ENCODE results near the gene PTH2R.
A peak's percentile ranks its signal among the peaks of the same experiment; 100 is the strongest.
"Not testable (repeated sequence)": the region's sequence is repeated elsewhere in the genome, so short reads cannot be mapped to it uniquely, and the experiment has no call there.

The PTH2R gene, protein sequence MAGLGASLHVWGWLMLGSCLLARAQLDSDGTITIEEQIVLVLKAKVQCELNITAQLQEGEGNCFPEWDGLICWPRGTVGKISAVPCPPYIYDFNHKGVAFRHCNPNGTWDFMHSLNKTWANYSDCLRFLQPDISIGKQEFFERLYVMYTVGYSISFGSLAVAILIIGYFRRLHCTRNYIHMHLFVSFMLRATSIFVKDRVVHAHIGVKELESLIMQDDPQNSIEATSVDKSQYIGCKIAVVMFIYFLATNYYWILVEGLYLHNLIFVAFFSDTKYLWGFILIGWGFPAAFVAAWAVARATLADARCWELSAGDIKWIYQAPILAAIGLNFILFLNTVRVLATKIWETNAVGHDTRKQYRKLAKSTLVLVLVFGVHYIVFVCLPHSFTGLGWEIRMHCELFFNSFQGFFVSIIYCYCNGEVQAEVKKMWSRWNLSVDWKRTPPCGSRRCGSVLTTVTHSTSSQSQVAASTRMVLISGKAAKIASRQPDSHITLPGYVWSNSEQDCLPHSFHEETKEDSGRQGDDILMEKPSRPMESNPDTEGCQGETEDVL

DNA sequence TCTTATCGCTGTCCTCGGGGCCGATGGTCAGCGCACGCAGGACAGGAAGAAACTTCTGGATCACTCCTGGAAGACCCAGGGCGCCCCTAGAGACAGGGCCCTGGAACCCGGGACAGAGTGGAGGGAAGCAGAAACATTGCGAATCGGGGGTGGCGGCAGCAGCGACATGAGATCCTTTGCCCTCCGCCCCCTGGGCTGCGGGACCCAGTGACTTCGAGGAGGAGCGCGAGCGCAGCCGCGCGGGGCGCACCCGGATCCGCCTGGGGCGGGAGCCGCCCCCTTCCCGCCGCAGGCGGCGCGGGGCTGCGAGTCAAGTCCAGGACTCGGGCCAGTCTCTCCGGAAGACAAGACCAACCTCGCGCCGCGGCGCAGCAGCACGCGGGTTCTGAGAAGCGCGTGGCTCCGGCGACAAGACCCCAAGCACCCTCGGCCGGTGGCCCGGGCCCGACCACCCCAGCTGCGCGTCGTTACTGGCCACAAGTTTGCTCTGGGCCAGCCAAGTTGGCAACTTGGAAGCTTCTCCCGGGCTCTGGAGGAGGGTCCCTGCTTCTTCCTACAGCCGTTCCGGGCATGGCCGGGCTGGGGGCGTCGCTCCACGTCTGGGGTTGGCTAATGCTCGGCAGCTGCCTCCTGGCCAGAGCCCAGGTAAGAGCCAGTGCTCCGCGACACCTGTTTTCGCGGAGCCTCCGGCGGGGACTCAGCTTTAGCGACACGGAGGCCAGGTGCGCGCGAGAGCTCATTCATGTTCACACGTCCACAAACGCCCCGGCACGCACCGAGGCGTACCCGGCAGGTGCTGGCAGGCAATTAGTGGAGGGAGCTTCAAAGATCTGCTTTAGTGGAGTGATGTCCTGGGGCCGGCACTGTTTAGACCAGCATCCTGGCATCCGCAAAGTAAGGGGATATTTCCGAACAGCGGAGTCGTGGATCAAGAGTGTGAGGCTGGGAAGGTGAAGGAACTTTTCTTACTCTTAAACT, at the start of gene PTH2R:
TSS of gene PTH2R (plus strand) at position 319 of the 978 bp plus-strand sequence. CDS start at position 571, 252 bp downstream.
- no peak for DNase-seq

DNA sequence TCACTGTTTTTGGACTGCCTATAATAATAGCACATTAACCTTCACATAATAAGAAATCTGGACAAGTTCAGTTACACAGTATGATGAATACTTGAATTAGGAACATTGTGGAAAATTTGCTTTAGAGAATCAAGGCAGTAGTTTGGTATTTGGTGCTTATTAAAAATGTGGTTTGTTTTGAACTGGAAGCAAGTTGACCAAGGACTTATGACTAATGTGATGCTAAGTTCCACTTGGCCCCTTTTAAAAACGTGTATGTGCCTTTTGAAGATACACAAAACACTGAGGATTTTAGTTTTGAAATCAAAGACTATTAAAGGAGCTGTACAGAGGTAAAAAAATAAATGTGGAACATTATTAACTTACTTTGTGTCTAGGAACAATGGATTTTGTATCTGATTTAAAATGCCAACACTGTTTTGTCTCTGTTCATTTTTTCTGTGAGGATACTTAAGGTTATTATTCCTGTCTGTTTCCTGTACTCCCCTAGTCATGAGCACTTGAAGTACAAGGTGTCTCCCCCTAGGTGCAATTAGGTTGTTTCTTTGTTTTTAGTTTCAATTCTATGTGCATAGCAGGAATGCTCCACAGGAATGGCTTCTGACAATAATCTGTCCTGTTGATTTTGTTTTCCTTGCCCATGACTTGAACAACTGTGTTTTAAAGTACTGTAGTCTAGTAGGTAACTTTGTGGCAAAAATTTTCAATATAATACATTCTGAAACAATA, 49.6 kb upstream of the PTH2R start:
- DNase-seq: no peak

DNA sequence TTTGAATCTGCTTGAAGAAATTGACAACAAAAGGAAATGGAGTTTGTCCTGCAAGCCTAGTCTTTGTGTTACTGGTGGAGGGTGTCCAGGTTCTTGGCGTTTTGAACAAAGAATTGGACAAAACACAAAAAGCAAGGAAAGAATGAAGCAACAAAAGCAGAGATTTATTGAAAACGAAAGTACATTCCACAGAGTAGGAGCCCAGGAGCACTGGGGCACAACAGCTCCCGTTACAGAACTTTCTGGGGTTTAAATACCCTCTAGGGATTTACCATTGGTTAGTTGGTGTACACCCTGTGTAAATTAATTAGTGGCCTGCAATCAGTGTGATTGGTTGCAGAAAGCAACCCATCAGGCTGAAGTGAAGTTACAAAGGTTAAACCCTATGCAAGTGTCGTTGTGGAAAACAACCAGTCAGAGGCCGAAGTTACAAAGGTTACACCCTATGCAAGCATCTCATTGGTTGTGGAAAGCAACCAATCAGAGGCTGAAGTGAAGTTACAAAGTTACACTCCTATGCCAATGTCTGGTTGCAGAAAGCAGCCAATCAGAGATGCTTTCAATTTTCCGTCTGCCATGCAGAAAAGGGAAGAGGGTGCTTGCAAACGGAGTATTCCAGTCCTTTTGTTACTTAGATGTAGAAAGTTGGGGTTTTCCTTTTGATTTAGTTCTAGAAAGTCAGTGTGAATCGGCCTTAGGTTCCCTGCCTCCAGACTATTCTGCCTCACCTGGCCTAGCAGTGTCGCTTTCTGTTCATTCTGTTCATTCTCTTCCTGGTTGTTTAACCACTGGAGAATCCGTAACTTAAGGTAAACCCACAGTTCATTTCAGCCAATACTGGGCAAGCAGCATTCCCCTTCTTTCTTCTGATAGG, 47.6 kb upstream of the PTH2R start:
- DNase-seq: no peak

DNA sequence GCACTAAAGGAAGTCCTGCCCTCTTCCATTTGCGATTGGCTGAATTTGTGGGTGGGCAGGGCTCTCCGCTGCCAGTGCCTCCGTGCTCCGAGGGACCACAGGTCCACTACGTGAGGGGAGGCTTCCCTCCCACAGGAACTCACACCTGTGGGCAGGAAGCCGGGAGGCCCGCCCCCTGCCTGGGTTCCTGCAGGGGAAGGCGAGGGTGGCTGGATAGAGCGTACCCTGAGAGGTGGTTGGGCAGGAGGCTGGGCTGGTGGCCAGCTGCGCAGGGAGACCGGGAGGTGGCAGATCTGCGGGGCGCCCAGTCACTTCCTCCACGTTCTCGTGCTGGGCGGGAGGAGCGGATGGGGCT, 47.0 kb upstream of the PTH2R start:
- DNase-seq: no peak

DNA sequence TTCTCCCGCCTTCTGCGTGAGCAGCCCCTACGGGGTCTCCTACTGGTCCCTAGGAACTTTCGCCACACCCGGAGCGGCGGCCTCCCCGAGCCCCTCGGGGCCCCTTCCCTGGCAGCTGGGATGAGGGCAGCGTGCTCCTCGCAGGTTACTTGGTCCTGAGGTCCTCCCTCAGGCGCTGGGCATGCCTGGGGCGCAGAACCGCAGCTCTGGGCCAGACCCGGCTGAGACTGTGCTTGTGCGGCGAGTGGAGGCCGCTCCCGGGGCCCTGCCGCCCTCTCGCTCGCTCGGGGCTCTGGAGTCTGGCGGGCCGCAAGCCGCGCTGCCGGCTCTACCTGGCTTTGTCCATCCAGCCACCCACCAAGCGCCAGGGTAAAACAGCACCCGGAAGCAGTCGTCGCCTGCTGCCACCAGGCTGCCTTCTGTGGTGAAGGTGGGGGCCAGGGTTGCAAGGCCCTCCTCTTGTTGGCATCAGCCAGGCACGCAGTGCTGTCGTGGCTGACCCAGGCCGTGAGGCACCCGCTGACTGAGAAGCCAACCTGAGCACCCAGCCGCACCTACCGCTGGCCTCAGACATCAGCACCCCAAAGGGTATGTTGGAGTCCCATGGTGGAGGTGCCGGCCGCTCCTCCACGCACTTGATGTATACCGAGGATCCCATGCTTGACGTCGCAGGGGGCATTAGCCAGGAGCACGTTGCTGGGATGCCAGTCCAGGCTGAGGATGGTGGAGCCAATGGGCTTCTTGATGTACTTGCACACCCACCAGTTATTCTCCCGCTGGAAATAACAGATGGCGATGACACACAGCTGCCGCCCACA, 46.1 kb upstream of the PTH2R start:
- no peak for DNase-seq

DNA sequence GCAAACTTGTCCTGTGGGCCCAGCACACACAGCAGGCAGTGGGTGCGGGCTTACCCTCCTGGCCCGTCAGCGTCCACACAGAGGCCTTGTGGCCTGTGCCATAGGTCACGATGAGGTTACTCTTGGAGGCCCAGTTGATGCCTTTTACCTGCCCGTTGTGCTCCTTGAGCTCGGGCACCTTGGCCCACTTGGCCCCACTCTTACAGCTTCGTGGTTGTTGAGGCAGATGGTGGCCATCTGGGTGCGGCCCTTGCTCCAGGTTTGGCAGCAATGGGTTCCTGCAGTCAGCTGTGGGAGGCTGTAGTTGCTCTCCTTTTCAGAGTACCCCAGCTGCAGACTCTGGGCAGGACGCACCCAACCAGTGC, 45.5 kb upstream of the PTH2R start:
- no peak for DNase-seq

DNA sequence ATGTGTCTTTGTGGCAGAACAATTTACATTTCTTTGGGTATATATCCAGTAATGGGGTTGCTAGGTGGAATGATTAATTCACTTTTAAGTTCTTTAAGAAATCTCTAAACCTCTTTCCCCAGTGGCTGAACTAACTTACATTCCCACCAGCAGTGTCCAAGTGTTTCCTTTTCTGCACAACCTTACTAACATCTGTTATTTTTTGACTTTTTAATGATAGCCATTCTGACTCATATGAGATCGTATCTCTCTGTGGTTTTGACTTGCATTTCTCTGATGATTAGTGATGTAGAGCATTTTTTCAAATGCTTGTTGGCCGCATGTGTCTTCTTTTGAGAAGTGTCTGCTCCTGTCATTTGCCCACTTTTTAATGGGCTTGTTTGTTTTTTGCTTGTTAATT, 43.1 kb upstream of the PTH2R start:
- peak; percentile 53 for DNase-seq

DNA sequence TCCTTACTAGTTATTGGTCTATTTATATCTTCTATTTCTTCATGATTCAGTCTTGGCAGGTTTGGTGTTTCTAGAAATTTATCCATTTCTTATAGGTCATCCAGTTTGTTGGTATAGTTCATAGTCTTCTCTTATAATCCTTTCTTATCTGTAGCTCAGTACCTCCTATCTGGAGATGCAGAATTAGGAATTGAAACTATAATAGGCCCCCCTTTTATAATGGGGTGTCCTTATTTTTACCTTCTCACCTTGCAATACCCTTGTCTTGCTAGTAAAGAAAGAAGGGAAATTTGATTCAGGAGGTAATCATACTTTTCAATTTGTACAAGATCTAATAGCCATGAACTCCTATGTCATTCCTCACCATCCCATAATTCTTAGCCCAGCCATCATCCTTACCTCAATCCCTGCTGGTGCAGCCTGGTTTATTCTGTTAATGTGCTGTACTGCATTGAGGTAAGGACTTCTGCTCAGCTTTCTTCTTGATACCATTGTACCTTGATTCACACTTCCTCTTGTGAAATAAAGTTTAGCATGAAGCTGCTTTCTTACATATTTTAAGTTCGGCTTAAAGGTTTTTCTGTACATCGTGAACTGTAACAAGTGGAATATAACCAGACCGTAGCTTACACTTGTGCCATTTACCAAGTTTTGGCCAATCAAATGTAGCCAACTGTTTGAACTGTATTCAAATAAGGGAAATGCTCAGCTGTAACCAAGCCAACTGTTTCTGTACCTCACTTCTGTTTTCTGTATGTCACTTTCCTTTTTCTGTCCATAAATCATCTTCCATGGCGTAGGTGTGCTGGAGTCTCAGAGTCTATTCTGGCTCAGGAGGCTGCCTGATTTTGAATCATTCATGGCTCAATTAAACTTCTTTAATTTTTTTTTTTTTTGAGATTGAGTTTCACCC, 40.1 kb upstream of the PTH2R start:
- no peak for DNase-seq

DNA sequence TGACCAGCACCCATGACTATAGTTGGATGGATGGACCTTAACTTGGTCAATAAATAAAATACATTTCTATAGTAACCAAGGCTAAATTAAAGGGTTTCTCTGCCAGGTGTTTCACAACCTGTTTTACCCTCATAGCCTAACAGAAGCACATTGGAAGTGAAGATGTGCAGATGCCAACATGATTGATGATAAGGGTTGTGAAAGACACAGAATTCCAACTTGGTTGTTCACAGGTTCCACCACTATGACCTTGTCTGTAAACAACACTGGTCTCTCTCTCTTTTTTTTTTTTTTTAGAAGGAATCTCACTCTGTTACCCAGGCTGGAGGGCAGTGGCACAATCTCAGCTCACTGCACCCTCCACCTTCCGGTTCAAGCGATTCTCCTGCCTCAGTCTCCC, 37.5 kb upstream of the PTH2R start:
- DNase-seq: peak; percentile 67

DNA sequence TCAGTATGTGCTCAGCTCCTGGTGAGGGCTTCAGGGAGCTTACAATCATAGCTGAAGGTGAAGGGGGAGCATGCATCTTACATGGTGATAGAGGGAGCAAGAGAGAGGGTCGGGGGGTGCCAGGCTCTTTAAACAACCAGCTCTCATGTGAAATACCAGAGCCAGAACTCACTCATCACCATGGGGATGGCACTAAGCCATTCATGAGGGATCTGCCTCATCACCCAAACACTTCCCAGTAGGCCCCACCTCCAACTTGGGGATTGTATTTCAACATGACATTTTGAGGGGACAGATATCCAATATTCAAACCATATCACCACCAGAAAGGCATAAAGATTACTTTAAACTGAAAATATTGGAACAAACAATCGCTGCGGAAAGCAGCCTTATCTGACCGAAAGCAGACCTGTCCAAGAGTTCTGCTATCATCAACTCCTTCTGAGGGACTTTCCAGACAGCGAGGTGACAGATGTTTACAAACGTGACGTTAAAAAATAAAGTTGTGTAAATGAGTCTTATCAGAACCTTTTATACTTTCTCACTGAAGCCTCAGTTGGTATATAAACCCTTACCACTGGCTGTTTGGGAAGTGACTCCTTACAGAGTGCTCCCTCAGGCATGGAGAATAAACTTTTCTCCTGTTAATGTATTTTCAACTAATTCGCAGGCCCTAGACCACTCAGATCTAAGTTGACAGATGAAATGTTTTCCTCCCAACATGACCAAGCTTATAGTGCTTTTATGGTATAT, 35.5 kb upstream of the PTH2R start:
- peak; percentile 3 for DNase-seq

DNA sequence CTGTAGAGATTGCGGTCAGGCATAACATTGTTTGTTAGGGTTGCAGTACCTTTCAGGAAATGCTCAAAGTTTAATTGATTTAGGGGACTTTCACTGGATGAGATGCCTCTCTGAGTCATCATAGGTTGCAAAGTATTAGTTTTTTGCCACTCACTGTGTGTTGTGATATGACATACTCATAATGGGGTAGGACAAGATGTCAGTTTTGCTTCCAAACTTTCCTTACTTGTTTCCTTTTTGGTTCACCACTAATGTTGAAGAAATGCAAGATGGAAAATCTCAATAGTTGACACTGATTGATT, 35.0 kb upstream of the PTH2R start:
- no peak for DNase-seq

DNA sequence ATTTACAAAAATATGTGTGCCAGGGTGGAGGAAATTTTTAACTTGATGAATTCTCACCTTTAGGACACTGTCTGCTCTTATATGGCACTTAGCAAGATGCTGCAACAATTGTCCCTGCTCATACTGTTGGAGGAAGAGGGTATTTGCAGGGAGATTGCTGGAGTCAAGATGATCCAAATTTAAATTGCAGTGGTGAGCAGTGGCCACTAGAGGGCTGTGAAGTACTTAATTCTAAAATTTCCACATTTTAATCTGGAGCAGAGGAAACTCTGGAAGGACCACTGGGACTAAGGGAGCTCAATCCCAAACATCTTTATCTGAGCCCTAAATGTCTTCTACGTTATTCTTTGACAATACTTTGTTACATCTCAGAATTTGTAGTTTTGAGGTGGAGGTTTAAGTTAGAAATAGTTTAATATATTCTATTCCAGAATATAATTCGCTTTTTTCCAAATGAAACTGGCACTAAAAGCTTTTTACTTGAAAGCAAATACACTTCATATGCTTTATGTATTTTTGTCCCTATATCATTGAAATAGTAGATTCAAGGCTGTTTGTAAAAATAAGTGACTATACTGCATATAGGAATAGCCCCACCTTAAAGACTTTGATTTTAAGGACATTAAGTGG, 33.0 kb upstream of the PTH2R start:
- no peak for DNase-seq

DNA sequence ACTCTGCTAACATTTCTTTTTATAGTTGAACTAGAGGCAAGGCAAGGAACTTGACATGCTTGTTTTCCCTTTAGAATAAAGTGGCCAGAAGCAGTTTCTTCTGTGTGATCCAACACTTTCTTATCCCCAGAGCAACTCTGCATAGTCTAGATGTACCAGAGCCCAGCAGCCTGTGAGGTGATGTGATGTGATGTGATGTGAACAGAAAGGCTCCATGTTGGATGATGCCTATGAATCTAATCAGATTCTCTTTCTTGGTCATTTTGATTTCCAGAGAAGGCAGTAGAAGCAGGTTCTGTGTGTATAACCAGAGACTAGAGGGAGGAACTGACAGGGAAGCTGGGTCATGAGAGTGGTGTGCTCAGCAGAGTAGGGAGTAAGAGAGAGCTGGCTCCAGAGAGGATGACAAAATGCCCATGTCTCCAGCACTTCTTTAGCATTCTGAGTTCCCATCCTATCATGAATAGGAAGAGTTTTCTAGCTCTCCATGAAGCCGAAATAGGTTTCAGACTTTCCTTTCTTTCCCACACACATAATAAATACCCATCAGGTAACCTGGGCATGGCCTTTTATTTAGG, 31.0 kb upstream of the PTH2R start:
- no peak for DNase-seq

DNA sequence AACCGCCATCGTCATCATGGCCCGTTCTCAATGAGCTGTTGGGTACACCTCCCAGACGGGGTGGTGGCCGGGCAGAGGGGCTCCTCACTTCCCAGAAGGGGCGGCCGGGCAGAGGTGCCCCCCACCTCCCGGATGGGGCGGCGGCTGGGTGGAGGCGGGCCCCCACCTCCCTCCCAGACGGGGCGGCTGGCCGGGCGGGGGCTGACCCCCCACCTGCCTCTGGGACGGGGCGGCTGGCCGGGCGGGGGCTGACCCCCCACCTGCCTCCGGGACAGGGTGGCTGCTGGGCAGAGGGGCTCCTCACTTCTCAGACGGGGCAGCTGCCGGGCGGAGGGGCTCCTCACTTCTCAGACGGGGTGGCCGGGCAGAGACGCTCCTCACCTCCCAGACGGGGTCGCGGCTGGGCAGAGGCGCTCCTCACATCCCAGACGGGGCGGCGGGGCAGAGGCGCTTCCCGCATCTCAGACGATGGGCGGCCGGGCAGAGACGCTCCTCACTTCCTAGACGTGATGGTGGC, 29.2 kb upstream of the PTH2R start:
- not testable (repeated sequence) for DNase-seq

DNA sequence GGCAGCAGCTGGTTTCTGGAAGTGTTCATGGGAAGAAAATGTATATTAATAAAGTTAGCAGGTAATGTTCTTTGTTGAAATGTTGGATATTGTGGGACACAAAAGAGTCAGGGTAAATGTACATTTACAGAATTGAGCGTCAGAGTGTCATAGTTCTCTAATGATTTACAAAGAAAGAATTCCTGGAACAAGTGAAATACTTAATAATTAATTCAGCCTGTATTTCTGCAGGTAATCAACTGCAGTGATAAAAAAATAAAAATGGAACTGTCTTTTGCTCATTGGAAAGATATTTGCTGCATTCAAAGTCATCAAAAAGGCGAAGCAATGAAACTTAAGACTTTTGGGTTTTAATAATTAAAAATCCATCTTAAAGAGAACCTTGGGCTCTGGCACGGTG, 27.4 kb upstream of the PTH2R start:
- DNase-seq: no peak

DNA sequence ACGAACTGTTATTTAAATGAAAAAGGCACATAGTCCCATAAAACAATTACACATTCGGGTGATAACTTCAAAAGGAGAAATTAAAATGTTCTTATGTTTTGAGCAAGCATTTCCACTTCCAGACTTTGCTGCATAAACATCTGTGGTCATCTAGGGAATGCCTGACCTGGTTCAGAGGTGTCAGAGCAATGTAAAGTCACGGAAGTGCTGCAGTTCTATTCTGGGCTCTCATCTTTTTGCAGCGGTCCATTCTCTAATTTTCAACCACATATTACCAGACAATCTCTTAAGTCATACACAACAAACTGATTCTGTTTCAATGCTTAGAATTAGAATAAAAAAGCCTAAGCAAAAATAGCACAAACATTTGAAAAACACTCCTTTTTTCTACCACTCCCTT, 22.0 kb upstream of the PTH2R start:
- DNase-seq: no peak

DNA sequence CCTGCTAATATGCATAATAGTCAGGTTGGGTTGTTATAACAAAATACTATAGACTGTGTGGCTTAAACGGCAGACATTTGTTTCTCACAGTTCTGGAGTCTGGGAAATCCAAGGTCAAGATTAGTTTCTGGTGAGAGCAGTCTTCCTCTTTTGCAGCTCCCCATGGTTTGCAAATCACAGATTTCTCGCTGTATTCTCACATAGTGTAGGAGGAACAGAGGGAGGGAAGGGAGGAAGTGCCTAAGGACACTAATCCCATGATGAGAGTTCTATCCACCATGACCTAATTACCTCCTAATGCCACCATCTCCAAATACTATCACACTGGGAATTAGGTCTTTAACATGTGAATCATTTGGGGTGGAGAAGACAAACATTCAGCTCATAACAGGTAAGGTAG, 20.1 kb upstream of the PTH2R start:
- DNase-seq: no peak

DNA sequence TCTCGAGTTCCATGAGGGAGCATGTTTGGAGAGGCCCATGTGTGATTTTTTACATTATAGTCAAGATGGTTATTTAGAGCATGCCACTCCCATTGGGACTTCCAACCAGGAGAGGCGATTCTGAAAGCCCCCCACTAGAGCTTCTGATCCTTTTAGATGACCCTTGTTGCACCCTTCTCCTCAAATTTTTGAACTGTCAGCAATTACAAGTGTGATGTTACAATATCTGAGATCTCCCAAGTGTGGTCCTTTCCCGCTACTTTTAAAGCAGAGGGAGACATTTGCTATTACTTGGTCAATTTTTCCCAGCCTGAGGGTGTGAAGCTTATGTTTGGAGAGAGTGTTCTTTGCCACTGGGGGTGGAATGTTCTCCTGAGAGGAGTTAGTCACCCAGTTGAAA, 16.7 kb upstream of the PTH2R start:
- DNase-seq: no peak

Measured in NCI-H226 (cell line).